Measurements from ENCODE around the gene COPZ2.
A peak's percentile ranks its signal among the peaks of the same experiment; 100 is the strongest.
"Not testable (repeated sequence)": the region's sequence is repeated elsewhere in the genome, so short reads cannot be mapped to it uniquely, and the experiment has no call there.

COPZ2 gene
- 1.4 to 4.1 (median 2.4) reads per million in 17 experiments for total RNA-seq

DNA sequence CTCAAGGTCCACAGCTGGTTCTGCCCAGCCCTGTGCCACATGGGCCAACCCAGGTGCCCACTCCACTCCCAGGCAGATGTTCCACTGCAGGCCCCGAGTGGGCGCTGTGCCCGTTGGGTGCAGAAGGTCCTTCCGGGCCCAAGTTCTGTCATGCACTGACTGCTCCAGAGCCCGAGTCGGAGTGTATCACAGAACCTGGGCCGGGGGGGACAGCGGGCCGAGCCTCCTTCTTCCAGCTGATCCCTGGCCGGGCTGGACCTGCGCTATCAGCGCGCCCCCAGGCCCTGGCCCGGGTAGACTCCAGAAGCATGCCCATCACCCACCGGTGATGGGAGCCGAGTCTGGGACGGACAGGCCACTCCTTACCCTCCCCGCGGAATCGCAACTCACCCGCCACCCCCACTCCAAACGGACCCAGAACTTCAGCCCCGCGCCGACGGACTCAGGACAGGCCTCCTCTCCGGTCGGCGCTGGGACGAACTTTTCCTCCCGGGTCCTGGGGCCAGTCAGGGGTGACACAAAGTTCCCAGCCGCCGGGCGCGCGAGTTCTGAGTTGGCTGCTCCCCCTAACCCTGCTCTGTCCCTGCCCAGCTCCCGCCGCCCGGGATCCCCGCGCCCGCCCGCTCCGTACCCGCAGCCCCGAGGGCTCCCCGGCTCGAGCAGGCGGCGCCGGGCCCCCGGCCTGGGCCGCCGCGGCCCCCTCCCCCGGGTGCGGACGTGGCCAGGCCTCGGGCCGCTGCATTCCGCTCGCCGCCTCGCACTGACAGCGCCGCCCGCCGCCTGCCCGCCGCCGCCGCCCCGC, at the start of gene COPZ2:
TSS of gene COPZ2 (minus strand) at position 762 of the 802 bp plus-strand sequence. CDS start at position 742, 20 bp downstream.
- peak; percentile 61 to 79 (median 66) for DNase-seq

GRCh38 chr17:48084932-48085331, 47.3 kb upstream of the COPZ2 start:
- no peak for DNase-seq

GRCh38 chr17:48081858-48082257, 44.3 kb upstream of the COPZ2 start:
- no peak for DNase-seq

DNA sequence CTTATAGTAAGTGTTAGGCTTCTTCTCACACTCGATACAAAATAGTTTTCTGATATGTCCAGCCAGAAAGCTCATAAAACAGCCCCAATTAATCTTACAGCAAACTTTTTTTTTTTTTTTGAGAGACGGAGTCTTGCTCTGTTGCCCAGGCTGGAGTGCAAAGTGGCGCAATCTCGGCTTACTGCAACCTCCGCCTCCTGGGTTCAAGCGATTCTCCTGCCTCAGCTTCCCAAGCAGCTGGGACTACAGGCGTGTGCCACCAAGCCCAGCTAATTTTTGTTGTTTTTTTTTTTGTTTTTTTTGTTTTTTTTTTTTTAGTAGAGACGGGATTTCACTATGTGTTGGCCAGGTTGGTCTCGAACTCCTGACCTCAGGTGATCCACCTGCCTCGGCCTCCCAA, 39.6 kb upstream of the COPZ2 start:
- not testable (repeated sequence) for DNase-seq

- peak; percentile 84 to 89 (median 88) for DNase-seq
These were observed 36.9 kb upstream of the COPZ2 start for GRCh38 chr17:48074322-48075081.

- DNase-seq, result not testable (repeated sequence)
These were observed 36.0 kb upstream of the COPZ2 start for GRCh38 chr17:48073566-48074094.

DNA sequence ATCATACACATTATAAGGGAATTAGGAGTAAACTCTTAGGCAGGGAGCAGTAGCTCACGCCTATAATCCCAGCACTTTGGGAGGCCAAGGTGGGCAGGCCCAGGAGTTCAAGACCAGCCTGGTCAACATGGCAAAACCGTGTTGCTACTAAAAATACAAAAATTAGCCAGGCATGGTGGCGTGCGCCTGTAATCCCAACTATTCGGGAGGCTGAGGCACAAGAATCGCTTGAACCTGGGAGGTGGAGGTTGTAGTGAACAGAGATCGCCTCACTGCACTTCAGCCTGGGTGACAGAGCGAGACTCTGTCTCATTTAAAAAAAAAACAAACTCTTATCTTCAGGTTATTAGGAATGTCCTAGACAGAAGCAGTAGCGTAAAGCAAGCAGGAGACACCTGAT, 35.2 kb upstream of the COPZ2 start:
- DNase-seq, result not testable (repeated sequence)

DNA sequence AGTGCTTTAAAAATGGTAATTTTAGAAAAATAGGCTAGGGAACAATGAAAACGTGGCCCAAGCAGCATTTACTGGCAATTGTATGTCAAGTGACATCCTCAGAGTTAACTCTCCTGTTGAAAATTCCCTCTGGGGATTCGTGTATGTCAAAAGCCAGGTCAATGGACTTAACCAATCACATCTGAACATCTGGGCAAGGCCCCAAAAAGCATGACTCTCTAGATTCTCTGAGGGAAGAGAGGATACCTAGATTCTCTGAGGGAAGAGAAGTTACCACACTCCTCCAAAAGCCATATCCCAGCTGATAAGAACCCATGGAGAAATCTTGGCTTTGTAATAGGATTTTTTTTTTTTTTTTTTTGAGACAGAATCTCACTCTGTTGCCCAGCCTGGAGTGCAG, 34.1 kb upstream of the COPZ2 start:
- DNase-seq, result no peak

GRCh38 chr17:48070195-48070594, 32.6 kb upstream of the COPZ2 start:
- no peak for DNase-seq

DNA sequence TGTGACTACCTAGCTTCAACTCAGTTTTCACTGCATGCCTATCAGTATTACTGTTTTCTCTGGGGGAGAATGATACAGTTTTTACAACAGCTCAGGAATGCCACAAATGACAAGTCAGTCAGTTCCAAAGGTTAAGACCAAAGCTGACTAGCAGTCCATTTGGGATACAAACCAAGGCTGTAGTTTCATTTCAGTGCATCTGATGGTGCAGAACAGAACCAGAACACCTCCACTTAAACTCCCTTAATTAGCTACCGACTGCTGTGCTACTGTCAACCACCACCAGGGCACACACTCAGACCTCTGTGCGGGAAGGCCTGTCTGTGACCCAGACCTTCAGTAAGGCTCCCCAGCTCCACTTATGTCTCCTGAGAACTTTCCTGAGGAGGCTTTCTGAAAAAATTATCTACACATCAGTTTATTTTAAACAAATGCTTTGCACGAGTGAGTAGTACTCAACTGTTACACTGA, 30.9 kb upstream of the COPZ2 start:
- peak in 2 of 4 experiments; percentile 26 to 29 for DNase-seq

DNA sequence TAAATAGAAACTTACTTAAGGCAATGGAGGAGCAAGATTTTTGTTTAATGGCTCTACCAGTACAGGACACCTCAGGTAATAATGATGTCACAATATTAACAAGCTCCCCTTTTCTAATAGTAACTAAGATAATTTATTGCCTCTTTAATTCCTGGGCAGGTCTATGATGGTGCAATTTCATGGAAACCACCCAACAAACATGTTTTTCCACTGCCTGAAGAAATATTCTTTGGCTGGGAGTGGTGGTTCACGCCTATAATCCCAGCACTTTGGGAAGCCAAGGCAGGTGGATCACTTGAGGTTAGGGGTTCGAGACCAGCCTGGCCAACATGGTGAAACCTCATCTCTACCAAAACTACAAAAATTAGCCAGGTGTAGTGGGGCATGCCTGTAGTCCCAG, 30.2 kb upstream of the COPZ2 start:
- not testable (repeated sequence) for DNase-seq

- no peak for DNase-seq
These were observed 29.6 kb upstream of the COPZ2 start for GRCh38 chr17:48067245-48067644.

DNA sequence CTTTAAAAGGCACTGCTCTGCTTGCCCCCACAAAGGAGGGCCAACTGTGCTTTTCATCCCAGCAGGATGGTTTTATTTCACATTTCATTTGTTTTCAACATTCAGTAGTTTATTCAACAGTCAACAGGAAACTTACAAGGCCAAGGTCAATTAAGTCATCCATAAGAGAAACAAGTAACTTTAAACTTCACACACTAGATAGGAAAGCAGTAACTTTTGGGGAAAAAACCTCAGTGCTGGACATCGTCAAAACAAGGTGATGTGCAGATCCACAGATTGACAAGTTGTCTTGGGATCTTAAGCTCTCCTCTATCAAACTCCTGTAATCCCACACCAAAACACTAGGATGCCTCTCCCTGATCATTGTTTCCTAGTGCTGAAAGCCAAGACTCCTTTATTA, 29.1 kb upstream of the COPZ2 start:
- no peak for DNase-seq

DNA sequence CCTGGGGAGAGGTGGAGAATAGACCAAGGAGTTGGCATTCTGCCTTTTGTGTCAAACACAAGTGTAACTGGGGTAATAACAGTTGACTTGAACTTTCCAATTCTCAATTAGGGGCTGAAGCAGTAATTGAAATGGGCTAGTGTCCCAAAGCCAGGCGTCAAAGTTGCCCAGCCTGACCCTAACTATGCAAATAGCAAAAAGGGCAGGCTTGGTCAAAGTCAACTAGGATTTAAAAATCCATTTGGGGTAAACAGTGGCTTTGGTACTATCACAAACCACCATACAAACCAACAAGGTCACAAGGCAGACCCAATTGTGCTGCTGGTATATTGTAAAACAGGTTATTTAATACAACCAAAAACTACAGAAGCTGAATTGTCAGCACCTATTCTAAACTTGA, 28.6 kb upstream of the COPZ2 start:
- no peak for DNase-seq

DNA sequence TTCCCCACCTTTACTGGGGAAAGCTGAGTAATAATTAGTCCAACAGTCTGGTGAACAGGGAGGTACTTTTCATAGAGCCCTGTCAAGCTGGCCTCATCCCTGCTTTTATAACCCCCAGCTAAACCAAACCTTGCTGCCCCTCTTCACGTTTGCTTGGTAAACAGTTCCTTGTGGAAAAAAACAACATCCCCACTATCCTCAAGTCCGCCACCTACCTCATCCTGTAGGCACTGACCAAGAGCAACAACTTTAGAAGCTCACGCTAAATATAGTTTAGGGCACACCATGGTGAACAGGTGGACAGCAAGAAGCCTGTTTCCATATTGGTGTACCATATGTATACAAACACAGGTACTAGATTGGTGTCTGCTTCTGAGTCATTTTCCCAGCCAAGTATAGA, 27.0 kb upstream of the COPZ2 start:
- DNase-seq, result no peak

GRCh38 chr17:48062273-48062672, 24.7 kb upstream of the COPZ2 start:
- no peak for DNase-seq

DNA sequence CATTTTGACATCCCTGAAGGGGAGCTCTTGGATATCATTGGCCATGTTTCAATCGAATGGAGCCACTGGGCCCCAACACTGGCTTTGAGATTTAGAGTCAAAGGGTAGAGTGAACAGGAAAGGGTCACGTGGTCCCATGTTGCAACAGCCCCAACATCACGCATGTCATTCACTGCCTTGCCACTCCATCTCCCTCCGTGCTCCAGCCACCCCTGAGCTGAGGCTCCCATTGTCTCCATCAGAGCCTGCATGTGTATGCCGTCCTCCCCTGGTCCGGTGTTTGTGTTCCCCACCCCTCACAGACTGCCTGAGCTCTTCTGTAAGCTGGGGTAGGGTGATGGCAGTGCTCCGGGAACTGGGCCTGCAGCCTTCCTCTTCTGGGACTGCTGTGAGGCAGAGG, 22.7 kb upstream of the COPZ2 start:
- DNase-seq, result peak in 3 of 4 experiments; percentile 20 to 52 (median 44)

DNA sequence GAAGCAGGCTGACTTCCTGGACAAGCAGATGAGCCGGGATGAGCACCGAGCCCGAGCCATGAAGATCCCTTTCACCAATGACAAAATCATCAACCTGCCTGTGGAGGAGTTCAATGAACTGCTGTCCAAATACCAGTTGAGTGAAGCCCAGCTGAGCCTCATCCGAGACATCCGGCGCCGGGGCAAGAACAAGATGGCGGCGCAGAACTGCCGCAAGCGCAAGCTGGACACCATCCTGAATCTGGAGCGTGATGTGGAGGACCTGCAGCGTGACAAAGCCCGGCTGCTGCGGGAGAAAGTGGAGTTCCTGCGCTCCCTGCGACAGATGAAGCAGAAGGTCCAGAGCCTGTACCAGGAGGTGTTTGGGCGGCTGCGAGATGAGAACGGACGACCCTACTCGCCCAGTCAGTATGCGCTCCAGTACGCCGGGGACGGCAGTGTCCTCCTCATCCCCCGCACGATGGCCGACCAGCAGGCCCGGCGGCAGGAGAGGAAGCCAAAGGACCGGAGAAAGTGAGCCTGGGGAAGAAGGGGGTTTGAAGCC, 21.6 kb upstream of the COPZ2 start:
- no peak for DNase-seq

- no peak for DNase-seq
These were observed 21.0 kb upstream of the COPZ2 start for GRCh38 chr17:48058393-48059124.

DNA sequence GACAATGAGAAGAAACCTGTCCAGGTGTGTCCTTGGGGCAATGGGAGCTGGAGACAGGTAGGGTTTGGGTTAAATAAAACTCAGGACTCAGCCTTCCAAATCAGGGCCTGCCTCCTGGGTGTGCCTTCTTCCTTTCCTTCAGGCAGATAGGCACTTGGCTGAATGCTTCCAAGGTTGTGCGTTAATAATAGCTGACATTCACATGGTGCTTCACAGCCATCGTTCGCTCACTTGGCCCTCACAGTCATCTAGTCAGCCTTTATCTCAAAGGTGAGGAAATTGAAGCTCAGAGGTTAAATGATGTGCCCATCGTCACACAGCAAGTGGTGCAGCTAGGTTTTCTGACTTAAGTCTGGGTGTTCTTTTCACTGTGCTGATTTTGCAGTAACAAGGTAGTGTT, 20.0 kb upstream of the COPZ2 start:
- DNase-seq, result no peak

DNA sequence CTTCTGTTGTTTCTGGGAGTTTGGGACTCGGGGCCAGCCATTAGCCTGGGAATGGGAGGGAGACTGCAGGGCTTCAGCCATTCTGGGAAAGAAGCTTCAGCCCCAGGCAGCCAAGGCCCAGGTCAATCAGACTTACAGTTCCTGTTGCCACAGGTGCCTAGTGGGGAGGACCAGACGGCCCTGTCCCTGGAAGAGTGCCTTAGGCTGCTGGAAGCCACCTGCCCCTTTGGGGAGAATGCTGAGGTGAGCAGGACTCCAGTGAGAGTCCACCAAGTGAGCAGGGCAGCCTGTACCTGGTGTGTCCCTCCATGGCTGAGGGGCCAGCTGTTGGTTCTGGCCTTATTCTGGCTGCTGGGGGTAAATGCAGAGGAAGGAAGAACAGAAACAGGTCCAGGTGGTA, 19.3 kb upstream of the COPZ2 start:
- no peak for DNase-seq

GRCh38 chr17:48056246-48056745, 18.7 kb upstream of the COPZ2 start:
- DNase-seq, result no peak
